HG02884 (cell line): ENCODE results near the gene TPCN2.
"Not testable (repeated sequence)": the region's sequence is repeated elsewhere in the genome, so short reads cannot be mapped to it uniquely, and the experiment has no call there.

Experiments used
- ATAC-seq: cut with Tn5 transposase; IDR thresholded peaks from one replicate; pipeline ENCODE4 v1.9.1; 2021; ENCODE audit warnings: mild to moderate bottlenecking, moderate library complexity; ENCODE audit not compliant: unreplicated experiment

The TPCN2 gene

DNA sequence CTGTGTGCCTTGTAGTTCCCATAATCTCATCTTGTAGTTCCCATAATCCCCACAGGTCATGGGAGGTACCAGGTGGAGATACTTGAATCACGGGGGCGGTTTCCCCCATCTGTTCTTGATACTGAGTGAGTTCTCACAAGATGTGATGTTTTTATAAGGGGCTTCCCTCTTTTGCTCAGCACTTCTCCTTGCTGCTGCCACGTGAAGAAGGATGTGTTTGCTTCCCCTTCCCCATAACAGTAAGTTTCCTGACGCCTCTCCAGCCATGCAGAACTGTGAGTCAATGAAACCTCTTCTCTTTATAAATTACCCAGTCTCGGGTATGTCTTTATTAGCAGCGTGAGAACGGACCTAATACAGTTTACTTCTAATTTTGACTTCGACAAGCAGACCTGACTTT is 93.0 kb downstream of the TPCN2 start:
- ATAC-seq, result no peak

DNA sequence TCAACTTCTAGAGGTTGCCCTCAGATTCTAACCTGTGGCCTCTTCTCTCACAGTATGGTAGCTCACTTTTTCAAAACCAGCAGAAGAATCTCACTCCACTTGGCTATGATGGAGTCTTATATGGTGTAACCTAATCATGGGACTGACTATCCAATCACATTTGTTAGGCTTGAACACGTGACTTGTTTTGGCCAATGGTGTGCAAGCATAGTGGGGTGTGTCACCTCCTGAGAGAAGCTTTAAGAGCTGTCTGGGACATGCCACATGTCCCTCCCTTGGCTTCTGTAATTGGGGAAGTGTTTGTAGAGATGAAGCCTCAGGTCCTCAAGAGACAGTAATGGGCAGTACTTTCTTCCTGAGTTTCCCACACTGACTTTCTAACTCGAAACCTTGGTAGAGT is 94.2 kb downstream of the TPCN2 start:
- ATAC-seq, result no peak

DNA sequence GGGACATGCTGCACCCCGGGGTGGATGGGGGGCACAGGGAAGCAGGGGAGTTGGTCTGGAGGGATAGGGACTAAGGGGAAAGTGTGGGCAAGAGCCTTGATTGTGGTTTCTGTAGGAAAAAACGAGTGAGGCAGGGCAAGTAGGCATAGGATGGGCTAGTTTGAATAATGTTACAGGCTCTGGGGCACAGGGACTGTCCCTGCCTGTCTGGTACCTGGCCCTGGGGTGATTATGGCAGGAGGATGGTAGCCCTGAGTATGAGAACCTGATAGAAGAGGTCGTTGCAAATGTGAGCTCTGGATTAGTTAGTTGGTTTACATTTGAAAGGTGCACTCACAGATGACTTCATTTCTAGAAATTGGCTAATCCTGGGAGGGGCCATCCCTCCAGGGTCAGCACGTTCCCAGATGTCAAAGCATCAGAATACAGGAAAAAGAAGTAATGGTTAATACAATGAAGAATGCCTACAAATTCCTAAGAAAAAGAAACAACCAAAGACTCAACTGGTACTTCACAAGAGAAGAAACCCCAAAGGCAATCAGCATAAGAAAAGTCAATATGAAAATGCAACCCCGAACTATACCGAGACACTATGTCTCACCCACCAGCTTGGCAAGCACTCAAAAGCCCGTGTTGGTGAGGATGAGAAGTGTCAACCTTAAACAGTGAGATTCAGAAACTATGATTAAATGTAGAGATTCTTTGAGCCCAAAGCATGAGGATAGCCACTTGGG is 95.8 kb downstream of the TPCN2 start:
- ATAC-seq, result no peak

DNA sequence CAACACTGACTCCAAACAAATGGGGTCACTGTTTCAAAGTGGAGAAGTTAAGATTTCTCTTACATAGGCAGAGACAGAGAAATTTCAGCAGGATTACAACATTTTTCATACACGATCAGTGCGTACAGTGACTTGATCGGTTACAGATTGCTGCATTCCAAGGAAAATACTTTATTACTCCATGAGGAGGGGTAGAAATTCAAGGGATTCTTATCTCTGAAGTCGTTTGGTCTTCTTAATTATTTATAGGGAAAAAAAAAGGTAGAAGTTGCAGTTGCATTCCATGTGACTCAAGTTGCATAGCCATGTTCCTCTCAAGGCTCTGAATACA is 96.3 kb downstream of the TPCN2 start:
- no peak for ATAC-seq

DNA sequence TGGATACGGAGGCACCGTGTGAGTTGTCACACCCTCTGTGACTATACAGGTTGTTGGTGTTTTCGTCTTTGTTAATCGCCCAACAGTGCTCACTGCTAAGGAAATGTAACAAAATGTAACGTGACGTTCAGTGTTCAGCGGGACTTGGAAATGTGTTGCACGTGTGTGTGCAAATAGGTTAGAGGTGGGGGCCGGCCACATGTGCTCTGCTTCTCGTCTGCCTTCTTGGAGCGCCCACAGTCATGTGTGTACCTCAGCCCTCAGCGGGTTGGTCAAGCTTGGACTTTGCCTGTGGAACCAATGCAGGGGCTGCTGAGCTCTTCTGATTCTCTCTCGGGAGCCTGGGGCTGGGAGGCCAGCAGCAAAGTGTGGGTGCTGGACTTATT is 99.6 kb downstream of the TPCN2 start:
- no peak for ATAC-seq

DNA sequence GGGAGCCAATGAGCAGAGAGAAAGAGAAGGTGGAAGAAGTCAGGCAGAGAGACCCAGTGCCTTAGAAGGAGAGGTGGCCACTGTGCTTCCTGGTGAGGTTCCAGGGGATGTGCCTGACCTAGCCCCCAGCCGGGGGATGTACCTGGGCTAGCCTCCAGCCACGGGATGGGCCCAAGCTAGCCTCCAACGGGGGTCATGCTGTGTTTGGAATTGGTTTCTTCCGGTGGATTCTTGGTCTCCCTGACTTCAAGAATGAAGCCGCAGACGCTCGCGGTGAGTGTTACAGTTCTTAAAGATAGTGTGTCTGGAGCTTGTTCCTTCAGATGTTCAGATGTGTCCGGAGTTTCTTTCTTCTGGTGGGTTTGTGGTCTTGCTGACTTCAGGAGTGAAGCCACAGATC is 100.1 kb downstream of the TPCN2 start:
- ATAC-seq, result no peak

DNA sequence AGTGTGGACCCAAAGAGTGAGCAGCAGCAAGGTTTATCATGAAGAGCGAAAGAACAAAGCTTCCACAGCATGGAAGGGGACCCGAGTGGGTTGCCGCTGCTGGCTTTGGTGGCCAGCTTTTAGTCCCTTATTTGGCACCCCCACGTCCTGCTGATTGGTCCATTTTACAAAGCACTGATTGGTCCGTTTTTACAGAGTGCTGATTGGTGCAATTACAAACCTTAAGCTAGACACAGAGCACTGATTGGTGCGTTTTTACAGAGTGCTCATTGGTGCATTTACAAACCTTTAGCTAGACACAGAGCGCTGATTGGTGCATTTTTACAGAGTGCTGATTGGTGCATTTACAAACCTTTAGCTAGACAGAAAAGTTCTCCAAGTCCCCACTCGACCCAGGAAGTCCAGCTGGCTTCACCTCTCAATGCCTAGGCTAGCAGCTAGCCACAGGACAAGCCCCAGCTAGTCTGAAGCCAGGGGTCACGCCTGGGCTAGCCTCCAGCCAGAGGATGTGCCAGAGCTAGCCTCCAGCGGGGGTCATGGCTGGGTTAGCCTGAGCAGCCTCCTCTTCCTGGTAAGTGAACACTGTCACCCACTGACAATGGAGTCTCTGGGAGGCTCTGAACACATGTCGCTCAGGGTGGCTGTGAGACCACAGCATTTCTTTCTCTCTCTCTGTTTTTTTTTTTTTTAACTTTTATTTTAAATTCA is 100.8 kb downstream of the TPCN2 start:
- ATAC-seq, result not testable (repeated sequence)

DNA sequence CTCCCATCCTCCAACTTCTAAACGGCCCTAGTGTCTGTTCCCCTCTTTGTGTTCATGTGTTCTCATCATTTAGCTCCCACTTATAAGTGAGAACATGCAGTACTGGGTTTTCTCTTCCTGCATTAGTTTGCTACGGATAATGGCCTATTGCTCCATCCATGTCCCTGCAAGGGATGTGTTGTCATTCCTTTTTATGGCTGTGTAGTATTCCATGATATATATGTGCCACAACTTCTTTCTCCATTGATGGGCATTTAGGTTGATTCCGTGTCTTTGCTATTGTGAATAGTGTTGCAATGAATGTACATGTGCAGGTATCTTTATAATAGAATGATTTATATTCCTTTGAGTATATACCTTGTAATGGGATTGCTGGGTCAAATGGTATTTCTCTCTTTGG is 101.4 kb downstream of the TPCN2 start:
- ATAC-seq, result no peak

DNA sequence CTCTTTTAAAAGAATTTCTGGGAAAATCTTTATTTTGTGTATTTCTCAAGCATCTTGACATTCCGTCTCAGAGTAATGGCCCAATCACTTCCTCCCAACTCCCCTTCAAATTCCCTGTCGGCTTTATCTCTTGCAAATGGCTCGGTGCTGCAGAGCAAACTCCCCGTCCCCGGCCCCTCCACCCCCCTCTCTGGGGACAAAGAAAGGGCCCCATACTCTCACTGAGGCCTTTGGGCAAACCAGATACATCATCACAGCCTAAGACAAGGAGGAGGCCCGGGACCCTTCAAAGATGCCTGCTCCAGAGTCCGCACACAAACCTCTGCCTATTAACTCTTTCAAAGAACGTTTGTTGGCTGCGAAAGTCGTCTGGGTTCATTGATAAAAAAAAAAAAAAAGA is 103.1 kb downstream of the TPCN2 start:
- ATAC-seq, result no peak

DNA sequence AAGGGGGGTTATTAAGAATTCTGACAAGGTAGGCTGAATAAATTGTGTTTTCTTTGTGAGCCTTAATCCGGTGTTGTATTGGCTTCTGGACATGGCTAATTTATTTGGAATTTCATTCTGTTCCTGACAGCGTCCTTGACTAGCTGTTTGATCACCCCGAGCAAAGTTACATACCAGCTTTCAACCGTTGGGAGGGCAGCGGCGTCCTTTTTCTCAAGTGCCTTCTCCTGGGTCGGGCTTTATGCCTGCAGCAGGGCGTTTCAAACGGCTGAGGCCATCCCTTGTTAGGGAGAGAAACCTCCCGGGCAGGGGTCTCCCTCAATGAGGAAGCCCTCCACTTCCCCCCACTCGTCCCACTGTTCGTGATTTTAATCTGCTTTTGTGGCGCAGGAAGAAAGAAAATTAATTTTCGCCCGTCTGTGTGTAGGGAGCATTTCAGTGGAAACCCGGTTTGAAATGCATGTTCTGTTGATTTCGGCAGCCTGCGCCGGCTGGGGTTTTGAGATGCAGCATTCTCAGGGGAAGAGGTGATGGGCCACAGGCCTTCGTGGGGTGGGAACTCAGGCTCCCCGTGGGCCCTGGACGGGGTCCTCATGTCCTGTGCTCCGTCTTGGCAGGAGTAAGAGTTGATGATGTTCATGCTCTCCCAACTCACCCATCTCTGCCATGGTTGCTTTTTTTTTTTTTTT is 104.1 kb downstream of the TPCN2 start:
- no peak for ATAC-seq

DNA sequence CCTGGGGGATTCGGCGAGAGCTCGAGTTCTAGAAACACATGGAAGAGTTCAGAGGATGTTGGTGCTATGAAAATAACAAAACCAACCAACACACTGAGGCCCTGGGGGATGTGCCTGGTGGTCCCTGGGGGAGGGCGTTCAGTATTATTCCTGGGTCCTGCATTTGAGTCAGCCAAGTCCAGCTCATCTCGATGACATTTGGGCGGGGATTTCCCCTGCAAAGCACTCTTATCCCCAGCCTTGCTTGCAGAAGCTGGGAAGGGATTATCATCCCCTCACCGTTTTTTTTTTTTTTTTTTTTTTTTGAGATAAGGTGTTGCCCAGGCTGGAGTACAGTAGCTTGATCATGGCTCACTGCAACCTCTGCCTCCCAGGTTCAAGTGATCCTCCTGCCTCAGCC is 104.9 kb downstream of the TPCN2 start:
- no peak for ATAC-seq

DNA sequence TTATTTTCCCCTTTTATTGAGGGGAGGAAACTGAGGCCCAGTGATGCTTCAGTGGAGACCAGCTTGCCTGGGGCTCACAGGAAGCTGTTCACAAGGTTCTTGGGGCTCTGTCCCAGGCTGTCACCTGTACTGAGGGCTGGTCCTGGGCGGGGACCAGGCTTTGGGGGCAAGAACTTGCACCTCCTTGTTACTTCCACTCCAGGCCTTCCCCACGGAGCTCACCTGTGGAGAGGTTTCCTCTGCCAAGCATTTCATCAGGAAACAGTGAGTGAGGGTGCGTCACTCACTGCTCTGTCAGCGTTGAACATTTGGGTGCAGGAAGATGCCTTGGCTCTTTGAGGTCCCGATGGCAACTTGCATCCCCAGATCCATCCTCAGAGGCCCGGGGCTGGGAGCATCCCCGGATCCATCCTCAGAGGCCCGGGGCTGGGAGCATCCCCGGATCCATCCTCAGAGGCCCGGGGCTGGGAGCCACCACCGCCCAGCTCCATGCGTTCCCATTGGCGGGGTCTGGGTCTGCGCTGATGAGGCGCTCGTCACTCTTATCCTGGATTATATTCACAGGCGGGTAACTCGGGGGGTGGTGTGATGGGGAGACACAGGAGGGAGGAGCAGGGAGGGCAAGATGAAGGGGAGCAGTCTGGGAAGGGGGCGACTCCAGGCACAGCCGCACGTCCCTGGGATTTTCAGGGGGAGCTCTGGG is 105.6 kb downstream of the TPCN2 start:
- ATAC-seq, result no peak

DNA sequence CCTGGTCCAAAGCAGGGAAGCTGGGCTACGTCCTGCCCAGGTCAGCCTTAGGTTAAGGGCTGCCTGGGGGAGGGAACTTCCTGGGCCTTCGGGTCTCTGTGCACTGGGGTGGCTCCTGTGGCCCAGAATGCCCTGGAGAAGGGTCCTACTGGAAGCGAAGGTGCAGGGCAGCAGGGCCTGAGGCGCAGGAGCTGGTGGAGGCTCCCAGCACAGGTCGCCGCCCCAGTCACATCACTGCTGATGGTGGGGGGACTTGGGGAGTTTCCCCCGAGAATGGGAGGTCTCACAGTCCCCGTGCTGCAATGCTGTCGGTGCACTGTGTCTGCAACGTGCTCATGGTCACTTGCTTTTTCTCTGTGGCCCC is 106.2 kb downstream of the TPCN2 start:
- no peak for ATAC-seq

DNA sequence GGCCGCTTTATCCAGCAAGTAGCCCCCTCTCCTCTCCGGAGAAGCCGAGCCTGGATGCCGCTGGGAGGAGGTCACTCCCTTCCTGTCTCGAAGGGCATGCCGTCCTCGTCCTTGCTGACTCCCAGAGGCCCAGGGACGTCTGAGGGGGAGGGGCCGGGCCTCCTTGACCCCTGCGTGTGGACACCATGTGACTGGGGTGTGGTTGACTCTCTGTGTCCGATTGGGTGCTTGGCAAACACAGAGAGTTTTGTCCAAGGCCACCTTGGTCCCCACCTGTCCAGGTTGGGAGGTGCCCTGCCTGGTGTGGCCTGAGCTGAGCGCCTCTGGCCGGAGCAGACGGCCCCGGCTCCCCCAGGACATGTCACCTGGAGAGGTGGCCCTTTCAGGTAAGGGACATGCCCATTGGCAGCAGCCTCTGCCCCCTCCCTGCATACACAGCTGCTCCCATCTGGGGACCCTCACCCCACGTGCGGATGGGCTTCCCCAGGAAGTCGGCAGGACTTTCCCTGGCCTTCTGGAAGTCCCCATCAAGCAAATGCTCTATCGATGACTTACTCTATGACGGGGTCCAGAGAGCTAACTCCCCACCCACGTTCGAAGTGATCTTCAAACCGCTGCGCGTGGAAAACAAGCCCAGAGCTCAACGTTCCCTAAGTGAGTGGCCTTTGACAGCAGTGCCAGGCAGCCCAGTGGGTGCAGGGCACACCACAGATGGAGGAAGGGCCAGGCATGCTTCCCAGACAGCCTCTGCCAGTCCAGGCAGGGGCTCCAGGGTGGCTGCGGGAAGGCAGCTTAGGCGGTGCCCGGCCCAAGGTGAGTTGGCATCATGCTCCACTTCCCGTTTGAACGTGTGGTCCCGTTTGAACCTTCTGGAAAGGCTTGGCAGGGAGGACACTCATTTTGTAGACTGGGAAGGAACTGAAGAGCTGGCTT is 106.8 kb downstream of the TPCN2 start, which contains the start of gene SMIM38:
Gene SMIM38, plus strand, starts transcription at position 634 of the 933 bp plus-strand sequence. CDS start 1,912 bp downstream, outside the sequence.
- no peak for ATAC-seq

DNA sequence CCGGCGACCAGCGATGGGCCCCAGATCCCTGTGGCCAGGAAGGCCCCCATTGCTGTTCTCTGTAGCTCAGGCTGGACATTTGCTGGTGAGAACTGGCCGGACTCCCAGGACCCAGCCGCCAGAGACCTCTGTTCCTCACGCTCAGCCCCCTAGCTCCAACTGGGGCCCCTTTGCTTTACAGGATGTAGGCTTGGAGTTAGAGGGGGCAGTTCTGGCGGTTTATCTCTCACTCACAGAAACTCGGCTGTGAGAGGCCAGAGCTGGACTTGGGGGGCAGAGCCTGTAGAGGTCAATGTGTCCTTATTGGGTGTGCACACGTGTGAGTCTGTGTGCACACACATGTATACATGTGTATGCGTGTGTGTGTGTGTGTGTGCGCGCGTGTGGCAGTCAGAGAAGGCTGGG is 107.5 kb downstream of the TPCN2 start:
- ATAC-seq, result no peak

DNA sequence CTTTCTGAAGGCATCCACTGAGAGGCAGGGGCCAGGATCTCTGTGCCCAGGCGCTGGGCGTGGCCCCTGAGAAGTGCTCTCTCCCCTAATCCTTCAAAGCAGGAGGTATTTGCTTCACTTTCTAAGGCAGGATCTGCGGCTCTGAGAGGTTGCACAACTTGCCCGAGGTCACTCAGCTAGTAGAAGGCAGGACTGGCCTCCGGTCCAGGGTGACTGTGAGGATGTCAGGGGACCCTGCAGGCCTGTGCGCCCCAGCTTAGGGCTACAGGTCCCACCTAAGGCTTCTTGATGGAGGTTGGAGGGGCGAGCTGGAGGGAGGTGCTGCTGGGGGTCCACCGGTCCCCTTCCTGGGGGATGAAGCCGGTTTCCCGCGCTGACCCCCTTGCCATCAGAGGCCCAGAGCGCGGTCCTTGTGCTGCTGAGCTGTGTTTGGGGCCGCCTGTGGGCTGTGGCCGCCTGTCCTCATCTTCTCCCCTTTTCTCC is 108.0 kb downstream of the TPCN2 start:
- ATAC-seq, result no peak

DNA sequence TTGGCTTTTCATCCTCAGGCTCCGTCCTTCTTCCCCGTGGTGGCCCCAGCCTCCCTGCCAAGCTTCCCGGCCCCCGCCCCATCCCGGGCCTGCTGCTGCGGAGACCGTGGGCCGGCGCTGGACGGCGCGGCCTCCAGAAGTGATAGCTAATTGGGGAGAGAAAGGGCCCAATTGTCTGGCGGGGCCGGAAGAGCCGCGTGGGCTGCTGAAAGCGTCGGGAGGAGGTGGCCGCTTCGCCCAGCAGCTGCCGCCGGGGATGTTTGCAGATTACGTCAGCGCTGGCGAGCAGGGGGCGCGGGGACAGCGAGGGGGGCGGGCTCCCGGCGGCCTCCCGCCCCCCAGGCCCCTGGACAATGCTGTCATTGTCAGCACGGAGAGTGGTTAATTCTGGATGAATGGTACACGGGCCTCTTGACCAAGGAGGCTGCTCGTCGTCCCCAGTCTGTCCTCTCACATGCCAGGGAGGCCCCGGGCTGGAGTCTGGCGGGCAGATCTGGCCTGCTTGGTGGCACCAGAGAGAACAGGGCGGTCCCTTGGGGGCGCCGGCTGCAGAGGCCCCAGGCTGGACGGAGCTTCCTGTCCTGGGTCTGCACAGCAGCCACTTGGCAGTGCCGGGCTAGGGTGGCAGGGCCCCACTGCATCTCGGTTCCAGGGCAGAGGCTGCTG is 108.6 kb downstream of the TPCN2 start:
- ATAC-seq, result no peak

DNA sequence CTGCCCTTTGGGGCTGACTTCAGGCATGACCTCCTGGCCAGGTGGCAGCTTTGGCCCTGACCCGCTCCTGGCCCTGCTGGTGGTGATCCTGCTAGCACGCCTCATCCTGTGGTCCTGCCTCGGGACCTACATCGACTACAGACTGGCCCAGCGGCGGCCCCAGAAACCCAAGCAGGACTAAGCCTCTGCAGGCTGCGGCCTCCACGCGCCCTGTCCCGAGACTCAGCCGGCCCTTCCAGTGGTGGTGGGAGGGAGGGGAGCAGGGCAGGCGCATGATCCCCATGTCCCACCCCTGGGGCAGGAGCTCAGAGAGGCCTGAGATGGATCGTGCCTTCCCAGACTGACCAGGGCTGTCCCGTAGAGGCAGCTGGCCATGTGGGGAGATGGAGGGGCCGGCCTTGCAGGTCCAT is 109.1 kb downstream of the TPCN2 start:
- ATAC-seq, result no peak

DNA sequence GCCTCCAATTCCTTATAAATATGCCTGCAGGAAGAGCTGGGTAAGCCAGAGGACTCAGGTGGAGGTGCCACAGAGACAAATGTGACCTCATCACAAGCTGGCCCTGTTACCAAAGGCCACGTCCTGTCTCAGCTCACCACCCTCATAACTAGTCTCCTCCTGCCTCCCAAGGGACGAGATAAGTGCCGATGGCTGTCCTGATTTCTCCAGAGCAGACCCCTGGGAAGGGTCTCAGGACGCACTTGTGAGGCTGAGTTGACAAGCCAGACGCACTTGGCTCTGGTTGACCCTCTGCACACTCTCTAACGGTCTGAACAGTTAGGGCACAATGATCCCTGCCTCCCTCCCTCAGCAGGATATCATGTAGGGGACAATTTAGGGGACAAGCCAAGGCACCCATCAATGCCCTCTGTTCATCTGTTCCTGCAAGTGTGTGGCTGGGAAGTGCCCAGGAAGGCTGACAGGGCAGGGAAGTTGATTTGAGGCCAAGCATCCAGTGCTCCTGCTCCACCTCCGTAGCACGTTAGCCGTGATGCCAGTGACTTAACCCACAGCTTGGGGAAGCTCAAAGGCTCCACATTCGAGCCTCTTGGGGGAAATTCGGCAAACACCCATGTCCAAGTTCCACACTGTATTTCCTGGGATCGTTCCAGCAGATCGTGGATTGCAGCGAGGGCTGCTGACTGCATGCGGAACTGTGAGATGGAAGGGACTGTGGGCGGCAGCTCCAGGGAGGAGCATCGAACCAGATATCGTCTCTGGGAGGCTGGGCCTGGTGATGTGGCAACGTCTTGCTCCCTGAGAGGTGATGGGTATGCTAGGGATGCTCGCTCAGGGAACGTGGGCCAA is 109.8 kb downstream of the TPCN2 start:
- ATAC-seq, result no peak
